ENCODE data around the gene LSR. TPM values are rescaled to one million over a fixed set of nuclear protein-coding genes. Genes with fewer than 3 reads are reported as not detected.

LSR gene
- total and polyA plus RNA-seq, 12 donors = 3.2 to 10.4 (median 5.2) TPM

DNA sequence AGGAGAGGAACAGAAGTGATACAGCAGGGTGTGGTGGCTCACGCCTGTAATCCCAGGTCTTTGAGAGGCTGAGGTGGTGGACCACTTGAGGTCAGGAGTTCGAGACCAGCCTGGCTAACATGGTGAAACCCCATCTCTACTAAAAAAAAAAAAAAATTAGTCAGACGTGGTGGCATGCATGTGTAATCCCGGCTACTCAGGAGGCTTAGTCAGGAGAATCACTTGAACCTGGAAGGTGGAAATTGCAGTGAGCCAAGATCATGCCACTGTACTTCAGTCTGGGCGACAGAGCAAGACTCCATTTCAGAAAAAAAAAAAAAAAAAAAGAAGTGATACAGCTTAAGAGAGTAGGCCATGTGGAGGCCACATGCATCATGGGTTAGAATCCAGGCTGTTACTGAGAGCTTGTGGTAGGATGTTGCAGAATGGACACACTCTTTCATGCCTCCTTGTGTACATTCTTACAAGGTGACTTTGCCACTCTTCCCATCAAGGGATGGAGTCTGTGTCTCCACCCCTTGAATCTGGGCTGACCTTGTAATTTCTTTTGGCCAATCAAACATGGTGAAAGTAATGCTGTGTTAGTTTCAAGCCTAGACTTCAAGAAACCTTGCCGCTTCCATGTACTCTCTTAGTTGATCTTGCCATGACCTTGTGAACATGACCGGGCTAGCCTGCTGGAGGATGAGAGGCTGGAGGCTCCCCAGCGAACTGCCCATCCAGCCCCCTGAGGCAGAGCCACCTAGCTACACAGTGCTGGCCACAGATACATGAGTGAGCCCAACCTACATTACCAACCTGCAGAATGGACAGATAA lies 32.6 kb upstream of the LSR start:
- WGBS, 2 donors = 85 to 92% methylated on average over 8 of the region's 8 CpGs
- Histone ChIP-seq H3K36me3 (no peaks in the 10 kb centered on the region), H3K27ac (no peak overlapping the region), H3K9me3 (peaks cover 0 to 25% (median 6%) of the 10 kb centered on the region in 11 donors), H3K4me3 (no peak overlapping the region), H3K27me3 (no peaks in the 10 kb centered on the region), H3K4me1 (peaks cover 10 to 54% (median 39%) of the 10 kb centered on the region in 9 donors)
- TF ChIP-seq, protein P1, sequence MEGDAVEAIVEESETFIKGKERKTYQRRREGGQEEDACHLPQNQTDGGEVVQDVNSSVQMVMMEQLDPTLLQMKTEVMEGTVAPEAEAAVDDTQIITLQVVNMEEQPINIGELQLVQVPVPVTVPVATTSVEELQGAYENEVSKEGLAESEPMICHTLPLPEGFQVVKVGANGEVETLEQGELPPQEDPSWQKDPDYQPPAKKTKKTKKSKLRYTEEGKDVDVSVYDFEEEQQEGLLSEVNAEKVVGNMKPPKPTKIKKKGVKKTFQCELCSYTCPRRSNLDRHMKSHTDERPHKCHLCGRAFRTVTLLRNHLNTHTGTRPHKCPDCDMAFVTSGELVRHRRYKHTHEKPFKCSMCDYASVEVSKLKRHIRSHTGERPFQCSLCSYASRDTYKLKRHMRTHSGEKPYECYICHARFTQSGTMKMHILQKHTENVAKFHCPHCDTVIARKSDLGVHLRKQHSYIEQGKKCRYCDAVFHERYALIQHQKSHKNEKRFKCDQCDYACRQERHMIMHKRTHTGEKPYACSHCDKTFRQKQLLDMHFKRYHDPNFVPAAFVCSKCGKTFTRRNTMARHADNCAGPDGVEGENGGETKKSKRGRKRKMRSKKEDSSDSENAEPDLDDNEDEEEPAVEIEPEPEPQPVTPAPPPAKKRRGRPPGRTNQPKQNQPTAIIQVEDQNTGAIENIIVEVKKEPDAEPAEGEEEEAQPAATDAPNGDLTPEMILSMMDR (IDR thresholded peaks at IDR 0.05) = no peak
- no peak for ATAC-seq
- intact Hi-C loops (cut with DNase I) = no loop called here
- DNase-seq = no peak

DNA sequence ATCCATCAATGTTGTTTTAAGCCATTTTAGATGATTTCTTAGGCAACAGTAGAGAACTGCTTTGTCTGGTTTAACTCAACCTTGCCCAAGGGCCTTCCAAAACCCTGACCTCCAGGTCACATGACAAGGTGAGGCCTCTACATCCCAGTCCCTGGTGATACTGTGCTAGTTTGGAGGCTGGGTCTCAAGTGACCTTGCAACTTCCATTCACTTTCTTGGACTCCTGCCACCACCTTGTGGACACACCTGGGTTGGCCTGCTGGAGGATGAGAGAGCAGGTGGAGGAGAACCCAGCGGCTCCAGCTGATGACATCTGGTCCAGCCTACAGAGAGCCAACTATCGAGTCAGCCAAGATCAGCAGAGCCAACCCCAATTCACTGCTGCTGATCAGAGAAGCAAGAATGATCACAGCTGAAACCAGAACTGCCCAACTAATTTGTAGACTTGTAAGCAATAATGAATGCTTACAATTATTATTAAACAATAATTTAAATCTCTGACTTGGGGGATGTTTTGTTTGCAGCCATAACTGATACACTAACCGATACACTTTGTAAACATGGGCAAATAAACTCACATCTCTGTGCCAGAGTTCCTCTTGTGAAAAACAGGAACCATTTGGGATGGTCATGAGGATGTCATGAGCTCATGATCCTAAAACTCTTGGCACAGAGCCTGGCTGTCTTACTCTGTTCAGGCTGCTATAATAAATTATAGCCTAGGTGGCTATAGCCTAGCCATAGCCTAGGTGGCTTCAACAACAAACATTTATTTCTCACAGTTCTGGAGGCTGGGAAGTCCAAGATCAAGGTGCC lies 31.8 kb upstream of the LSR start:
- TF ChIP-seq, protein P1 (IDR thresholded peaks at IDR 0.05) = no peak
- DNase-seq = peak in 1 of 2 donors; percentile 49
- no peaks in the 10 kb centered on the region for H3K27me3 ChIP-seq
- no peaks in the 10 kb centered on the region for H3K36me3 ChIP-seq
- H3K9me3 ChIP-seq = peaks cover 0 to 25% (median 6%) of the 10 kb centered on the region in 11 donors
- peaks cover 10 to 47% (median 31%) of the 10 kb centered on the region in 9 donors for H3K4me1 ChIP-seq
- peak overlapping the region in 2 of 10 donors; percentile 9 to 41 for H3K27ac ChIP-seq
- intact Hi-C loops (cut with DNase I) = no loop called here
- peak in 2 of 8 donors; percentile 41 to 45 for ATAC-seq
- WGBS, 2 donors = 65 to 84% methylated on average over 3 of the region's 3 CpGs
- no peak overlapping the region for H3K4me3 ChIP-seq

DNA sequence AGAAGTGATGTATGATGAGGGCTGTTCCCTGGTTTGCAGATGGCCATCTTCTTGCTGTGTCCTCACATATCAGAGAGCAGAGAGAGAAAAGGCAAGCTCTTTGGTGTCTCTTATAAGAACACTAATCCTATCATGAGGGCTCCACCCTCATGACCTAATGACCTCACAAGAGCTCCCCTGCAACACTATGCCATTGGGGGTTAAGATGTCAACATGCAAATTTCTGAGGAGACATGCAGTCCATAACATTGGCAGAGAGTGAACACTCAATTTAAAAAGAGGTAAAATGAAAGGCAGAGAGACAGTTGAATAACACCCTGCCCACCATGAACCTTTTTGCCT lies 31.2 kb upstream of the LSR start:
- Histone ChIP-seq H3K36me3 (no peaks in the 10 kb centered on the region), H3K27me3 (no peaks in the 10 kb centered on the region), H3K4me1 (peaks cover 10 to 41% (median 25%) of the 10 kb centered on the region in 9 donors), H3K27ac (peak overlapping the region in 1 of 10 donors; percentile 41), H3K4me3 (no peak overlapping the region), H3K9me3 (peaks cover 0 to 25% (median 6%) of the 10 kb centered on the region in 11 donors)
- ATAC-seq = no peak
- intact Hi-C loops (cut with DNase I) = no loop called here
- no peak for DNase-seq
- TF ChIP-seq, protein P1 (IDR thresholded peaks at IDR 0.05) = no peak

DNA sequence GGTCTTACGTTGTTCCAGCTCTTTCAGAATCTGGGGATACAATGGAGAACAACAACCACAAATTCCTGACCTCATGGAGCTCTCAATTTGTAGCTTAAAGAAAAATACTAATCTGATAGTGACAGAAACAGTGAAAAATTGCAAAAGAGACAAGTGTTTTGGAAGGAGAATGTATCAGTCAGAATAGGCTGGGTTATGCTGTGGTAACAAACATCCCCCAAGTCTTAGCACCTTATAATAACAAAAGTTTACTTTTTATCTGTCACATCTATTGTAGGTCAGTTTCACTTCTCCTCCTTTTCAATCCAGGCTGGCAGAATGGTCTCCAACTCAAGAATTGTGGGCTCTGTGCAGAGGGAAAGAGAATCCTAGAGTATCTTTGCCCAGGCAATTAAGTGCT lies 29.8 kb upstream of the LSR start:
- Histone ChIP-seq H3K4me3 (no peak overlapping the region), H3K27me3 (no peaks in the 10 kb centered on the region), H3K27ac (no peak overlapping the region), H3K9me3 (peaks cover 0 to 31% (median 6%) of the 10 kb centered on the region in 11 donors), H3K4me1 (peaks cover 3 to 30% (median 14%) of the 10 kb centered on the region in 9 donors), H3K36me3 (no peaks in the 10 kb centered on the region)
- DNase-seq (no peak), ATAC-seq (no peak)
- 91 to 96% methylated on average over 1 of the region's 1 CpG for WGBS, 2 donors
- TF ChIP-seq, protein P1 (IDR thresholded peaks at IDR 0.05) = no peak
- intact Hi-C loops (cut with DNase I) = no loop called here

Data from heart right ventricle (tissue), 16 donors.